ENCODE results near the gene CLDN8.

DNA sequence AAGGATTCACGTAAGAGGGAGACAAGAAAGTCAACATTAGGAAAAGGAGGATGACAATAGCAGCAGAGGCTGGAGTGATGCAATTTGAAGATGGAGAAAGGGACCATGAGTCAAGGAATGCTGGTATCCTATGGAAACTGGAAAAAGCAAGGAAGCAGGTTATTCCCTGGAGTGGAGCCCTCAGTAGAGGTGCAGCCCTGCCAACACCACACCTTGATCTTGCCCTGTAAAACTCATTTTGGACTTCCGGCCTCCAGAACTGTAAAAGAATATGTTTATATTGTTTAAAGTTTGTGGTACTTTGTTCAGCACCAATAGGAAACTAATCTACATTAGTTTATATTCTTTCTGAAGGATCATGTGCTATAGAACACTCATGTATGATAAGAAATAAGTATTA, 29.7 kb downstream of the CLDN8 start:
- TF ChIP-seq, protein P1, sequence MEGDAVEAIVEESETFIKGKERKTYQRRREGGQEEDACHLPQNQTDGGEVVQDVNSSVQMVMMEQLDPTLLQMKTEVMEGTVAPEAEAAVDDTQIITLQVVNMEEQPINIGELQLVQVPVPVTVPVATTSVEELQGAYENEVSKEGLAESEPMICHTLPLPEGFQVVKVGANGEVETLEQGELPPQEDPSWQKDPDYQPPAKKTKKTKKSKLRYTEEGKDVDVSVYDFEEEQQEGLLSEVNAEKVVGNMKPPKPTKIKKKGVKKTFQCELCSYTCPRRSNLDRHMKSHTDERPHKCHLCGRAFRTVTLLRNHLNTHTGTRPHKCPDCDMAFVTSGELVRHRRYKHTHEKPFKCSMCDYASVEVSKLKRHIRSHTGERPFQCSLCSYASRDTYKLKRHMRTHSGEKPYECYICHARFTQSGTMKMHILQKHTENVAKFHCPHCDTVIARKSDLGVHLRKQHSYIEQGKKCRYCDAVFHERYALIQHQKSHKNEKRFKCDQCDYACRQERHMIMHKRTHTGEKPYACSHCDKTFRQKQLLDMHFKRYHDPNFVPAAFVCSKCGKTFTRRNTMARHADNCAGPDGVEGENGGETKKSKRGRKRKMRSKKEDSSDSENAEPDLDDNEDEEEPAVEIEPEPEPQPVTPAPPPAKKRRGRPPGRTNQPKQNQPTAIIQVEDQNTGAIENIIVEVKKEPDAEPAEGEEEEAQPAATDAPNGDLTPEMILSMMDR (IDR thresholded peaks at IDR 0.05), result no peak
- no peak for TF ChIP-seq POLR2A (IDR thresholded peaks at IDR 0.05)
